ENCODE measurements around the gene CENPF. TPM values are rescaled to one million over a fixed set of nuclear protein-coding genes. Genes with fewer than 3 reads are reported as not detected.

Gene CENPF
- total and polyA plus RNA-seq, 2 experiments from 2014 or later = 123 to 376 TPM

GRCh38 chr1:214634267-214634666 is 31.3 kb downstream of the CENPF start:
- H3K79me2 ChIP-seq (replicated peaks; ENCODE audit: insufficient read depth) = peaks cover 6% of the 10 kb centered on the region; the same call in 1 of the 2 replicates
- H3K36me3 ChIP-seq (ENCODE audit: insufficient read depth) = peaks cover 72% of the 10 kb centered on the region
- H2AFZ ChIP-seq = no peak overlapping the region
- Mint-ChIP-seq H3K27ac (no peak overlapping the region), H3K27me3 (ENCODE audit: insufficient read depth, low read depth, poor library complexity) (no peaks in the 10 kb centered on the region), H3K4me3 (no peak overlapping the region), H3K36me3 (ENCODE audit: low read depth) (peaks cover 84% of the 10 kb centered on the region), H3K4me1 (no peaks in the 10 kb centered on the region; the same call in 2 of the 3 replicates), H3K9me3 (no peaks in the 10 kb centered on the region)
- no peak for TF ChIP-seq ZNF462 (CRISPR knock-in tag; IDR thresholded peaks at IDR 0.05)
- TF ChIP-seq STAT1 (IDR thresholded peaks at IDR 0.05; ENCODE audit: unreplicated experiment) = no peak
- no peak for TF ChIP-seq EZH2 (IDR thresholded peaks at IDR 0.05; ENCODE audit: low read depth, unreplicated experiment)
- TF ChIP-seq CTCF (conservative IDR thresholded peaks at IDR 0.05; ENCODE audit: low read depth in 2 of 2) = no peak
- TF ChIP-seq CREB1 (CRISPR knock-in tag; IDR thresholded peaks at IDR 0.05; ENCODE audit: low read depth) = no peak
- TF ChIP-seq REST (IDR thresholded peaks at IDR 0.05; ENCODE audit: unreplicated experiment) = no peak
- no peak for TF ChIP-seq ZNF331 (CRISPR knock-in tag; IDR thresholded peaks at IDR 0.05; ENCODE audit: low read depth)
- no peak for TF ChIP-seq NANOG (IDR thresholded peaks at IDR 0.05; ENCODE audit: borderline replicate concordance)
- no peak for TF ChIP-seq EZH2phosphoT487 (IDR thresholded peaks at IDR 0.05; ENCODE audit: unreplicated experiment)
- TF ChIP-seq JUNB (IDR thresholded peaks at IDR 0.05; ENCODE audit: unreplicated experiment) = no peak
- DNase-seq (ENCODE audit: low spot score) = no peak
- H3K4me1 ChIP-seq (ENCODE audit: insufficient read depth) = no peaks in the 10 kb centered on the region
- H3K4me2 ChIP-seq = no peak overlapping the region
- no peak overlapping the region; the same call in 1 of the 2 replicates for H3K27ac ChIP-seq (ENCODE audit: low read depth)
- H3K9me2 ChIP-seq (ENCODE audit: insufficient read depth) = no peaks in the 10 kb centered on the region
- peaks cover 2% of the 10 kb centered on the region; the same call in 1 of the 2 replicates for H3F3A ChIP-seq (replicated peaks; ENCODE audit: low read depth)
- H3K4me3 ChIP-seq = no peak overlapping the region
- H4K20me1 ChIP-seq (replicated peaks; ENCODE audit: insufficient read depth) = peaks cover 20% of the 10 kb centered on the region
- no peaks in the 10 kb centered on the region for H3K27me3 ChIP-seq (ENCODE audit: insufficient read depth)
- ATAC-seq = no peak

Data from GM23338 (cell line).